GM19438 (cell line): ENCODE measurements around the gene CHCHD6.

Experiments
- ATAC-seq: cut with Tn5 transposase; IDR thresholded peaks from one replicate; pipeline ENCODE4 v1.9.1; 2021; ENCODE audit warnings: low read depth; ENCODE audit not compliant: unreplicated experiment

CHCHD6 gene

DNA sequence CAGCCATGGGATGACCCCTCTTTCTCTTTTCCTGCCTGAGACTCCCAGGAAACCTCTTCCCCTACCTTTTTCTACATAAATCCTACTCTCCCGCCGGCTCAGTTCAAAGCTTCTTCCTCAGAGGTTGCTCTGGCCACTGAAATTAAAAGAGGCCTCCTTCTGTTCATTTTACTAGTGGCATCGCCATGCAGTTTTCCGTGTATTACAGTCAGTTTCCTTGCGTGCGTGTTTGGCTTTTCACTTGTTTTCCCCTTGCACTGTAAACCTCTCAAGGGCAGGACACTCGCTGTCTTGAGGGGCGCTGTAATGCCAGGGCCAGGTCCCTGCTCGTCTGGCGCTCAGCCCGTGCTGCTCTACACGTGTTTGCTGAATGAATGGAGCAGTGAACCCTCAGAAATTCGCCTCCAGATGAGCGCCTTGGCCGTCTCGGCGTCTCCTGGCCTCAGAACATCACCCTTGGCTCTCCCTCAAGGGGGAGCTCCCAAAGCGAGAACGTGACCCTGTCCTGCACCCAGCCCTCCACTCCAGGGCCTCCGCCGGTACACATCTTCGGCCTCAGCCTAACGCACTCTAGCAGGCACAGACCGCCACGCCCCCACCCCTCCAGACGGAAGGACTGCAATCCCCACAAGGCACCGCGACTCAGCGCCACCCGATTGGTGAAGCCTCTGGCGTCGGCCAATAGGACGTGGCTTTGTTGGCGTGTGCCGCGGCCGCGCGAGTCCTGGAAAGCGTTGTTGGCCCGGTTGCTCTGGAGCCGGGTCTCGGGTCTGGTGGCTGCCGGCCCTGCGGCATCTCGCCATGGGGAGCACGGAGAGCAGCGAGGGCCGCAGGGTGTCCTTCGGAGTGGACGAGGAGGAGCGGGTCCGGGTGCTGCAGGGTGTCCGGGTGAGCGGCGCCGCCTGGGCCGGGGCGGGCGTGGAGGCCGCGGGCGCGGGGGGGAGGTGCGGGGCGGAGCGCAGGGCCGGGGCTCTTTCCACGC, at the start of gene CHCHD6:
CHCHD6 (plus strand) TSS at position 729 of the 982 bp plus-strand sequence; CDS start at position 802, 73 bp downstream.
- peak; percentile 95 for ATAC-seq

- ATAC-seq = no peak
Measured at GRCh38 chr3:126654571-126655383, 49.3 kb upstream of the CHCHD6 start, which contains the start of gene TXNRD3. TSS of gene TXNRD3 (minus strand) at chr3:126655124.

GRCh38 chr3:126655887-126656286, 48.2 kb upstream of the CHCHD6 start:
- no peak for ATAC-seq

DNA sequence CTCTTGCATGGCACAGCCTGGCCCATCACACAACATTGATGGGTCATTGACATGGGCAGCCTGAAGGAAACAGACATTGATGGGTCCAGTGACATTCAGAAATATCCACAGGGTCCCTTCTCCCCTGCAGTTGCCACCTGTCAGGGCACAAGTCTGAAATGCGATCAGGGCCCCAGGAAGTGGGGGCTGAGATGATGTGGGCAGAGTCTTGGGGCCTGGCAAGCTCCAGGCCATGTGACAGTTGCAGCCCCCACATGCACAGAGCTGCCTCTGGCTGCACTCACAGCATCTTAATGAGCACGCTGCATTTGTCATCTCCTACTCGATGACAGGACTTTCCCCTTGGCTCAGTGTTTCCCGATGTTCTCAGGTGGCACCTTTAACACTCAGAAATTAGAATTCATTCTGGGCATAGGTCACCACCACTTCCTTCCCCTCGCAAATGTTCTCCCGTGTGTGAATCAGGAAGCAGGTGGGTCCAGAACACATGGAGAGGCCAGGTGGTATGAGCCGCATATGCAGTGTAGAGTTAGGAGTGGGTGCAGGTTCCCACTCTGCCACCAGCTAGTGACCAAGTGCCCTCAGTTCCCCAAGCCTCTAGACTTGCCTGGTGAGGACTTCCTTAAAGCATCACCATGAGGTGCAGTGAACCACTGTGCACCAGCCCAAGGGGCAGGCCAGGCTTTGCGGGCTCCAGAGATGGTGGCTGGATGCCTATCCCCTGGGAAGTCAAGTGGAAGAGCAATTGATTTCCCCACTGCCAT, 47.5 kb upstream of the CHCHD6 start:
- no peak for ATAC-seq

GRCh38 chr3:126657901-126658300, 46.1 kb upstream of the CHCHD6 start:
- ATAC-seq = no peak

DNA sequence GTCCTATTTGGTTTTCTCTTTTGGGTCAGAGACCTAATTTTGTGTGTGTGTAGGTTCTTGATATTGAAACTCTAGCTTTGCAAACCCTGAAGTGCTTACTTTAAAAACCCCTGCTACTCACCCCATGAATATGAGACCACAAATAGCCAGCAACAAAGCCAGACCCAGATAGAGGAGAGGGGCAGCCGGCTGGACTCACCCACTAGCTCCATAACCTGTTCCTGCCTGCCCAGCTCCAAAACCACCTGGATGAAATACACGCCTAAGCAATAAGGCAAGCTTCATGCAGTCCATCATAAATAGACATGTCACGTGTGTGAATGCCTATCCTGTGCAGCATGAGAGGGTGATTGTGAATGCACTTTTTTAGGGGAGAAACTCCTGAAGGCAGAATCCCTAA, 45.5 kb upstream of the CHCHD6 start:
- no peak for ATAC-seq

DNA sequence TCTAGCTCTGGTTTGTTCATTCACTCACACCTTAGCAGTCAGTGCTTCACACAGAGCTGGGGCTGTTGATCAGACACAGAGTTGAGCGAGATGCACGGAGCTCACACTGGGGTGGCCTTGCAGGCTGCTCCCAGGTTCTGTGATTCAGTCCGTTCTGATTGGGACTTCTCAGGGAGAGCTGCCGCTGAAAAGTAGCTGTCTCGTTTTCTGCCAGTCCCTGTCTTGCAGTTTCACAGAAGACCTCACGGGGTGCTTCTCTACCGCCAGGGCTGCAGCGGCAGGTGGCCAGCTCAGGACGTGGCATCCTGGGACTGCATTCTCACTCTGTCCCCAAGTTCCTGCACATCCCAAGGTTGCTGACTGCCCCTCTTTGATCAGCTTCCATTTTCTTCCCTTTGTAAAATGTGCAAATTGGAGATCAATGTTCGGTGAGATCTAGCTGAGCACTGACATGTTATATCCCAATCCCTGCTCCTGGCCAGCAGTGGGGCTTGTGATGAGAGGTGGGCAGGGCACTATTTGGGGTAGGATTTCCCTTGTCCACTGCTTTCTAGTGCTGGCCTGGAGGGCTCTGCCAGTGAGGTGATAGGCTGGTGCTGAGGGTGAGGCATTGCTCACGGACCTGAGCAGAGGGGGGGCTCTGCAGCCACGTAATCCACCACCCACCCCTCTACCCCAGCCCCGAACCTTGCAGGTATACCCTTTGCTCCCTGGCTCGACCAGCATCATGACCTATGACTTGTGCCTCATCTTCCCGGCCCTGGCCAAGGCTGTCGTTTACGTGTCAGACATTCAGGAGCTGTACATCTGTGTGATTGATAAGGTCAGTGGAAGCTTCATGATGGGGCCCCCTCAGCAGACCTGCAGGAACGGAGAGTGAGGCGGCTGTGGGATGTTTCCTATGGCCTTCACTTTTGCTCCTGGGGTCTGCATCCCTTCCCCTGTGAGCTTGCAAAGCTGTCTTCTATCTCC, 43.8 kb upstream of the CHCHD6 start:
- no peak for ATAC-seq

DNA sequence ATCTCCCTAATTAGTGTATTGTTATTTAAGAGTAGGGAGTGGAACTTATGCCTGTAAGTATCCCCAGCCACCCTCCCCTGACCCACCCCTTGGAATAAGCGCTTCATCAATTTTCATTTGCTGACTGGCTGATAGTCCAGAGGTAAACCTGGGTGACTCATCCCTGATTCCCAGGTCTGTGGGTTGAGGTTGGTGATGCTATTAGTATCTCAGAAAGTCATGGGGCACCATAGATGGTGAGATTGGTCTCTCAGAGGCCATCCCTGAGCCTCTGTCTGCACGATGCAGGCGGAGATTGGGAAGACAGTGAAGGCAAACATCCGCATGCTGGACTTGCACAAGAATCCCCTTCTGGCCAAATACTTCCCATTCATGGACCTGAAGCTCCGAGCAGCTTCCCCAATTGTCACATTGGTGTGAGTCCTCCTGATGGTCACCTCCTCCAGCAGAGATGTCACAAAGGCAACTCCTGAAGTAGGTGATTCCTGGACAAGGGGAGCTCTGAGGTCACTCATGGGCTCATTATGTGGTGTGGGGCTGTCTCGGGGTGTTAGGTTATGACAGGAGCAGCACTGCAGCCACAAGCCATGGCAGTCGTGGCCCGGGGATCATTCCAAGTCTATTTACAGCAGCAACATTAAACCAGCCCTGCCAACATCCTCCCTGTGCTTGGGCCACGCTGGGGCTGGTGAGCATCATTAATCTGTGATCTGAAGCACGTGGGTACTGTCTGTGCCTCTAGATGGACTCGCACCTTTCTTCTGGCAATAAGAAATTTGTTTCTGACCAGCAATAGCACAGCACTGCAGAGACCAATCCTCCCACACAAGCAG, 42.3 kb upstream of the CHCHD6 start:
- no peak for ATAC-seq

- ATAC-seq = no peak
Measured at GRCh38 chr3:126663257-126663656, 40.8 kb upstream of the CHCHD6 start.

- ATAC-seq = no peak
Measured at GRCh38 chr3:126663750-126664149, 40.3 kb upstream of the CHCHD6 start.

DNA sequence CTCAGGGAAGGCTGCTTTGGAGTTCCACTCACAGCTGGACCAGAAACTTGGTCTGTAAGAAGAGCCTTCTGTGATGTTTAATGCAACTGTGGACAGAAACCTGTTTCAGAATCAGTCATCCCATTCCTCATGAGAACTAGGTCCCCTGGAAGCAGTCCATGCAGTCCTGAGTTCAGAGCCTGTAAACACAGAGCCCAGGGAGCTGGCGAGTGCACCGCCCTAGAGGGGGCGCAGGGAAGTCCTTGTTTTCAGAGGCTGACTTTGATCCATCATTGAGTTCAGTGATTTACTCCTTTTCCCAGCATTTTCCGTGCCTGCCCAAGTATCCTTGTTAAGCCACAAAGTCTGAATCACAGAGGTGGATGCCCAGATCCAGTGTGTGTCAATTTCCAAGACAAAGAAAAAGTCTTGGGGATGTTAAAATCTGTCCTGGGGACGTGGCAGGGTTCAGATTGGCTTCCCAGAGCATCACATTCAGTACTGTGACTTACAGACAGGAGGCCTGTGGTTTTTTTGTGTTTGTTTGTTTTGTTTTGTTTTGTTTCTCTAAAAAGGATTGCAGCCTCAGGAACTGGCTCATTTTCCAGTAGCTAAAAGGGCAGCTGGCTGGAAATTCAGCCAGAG, 39.3 kb upstream of the CHCHD6 start:
- no peak for ATAC-seq

DNA sequence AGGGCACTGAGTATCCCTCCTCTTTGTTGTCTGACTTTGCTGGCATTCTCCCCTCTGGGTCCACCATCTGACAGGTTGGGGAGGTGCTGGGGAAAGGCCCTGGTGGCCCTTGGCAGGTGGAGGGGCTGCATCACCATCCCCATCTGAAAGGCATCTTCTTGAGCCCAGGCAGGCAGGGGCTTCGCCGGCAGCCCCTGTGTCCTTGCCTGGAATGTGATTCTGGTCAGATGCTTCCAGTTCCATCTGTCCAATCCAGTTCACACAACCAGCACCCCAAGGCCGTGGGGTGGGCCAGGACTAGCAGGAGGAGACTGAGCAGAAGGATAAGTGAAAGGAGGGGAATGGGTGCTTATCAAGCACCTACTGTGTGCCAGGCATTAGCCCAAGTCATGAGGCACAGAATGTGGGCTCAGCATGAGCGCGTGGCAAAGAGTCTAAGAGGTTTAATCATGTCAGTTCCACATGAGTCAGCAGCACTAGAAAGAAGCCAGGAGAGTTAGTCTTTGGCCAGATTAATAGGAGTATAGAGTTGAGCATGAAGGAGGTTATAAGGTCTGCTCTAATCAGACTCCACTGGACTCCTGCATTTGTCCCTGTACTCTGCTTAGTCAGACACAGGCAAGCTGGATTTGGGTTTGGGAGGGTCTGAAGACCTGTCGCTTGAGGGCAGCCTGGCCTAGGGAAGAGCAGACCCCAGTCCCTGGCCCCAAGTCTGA, 38.7 kb upstream of the CHCHD6 start:
- ATAC-seq = no peak

DNA sequence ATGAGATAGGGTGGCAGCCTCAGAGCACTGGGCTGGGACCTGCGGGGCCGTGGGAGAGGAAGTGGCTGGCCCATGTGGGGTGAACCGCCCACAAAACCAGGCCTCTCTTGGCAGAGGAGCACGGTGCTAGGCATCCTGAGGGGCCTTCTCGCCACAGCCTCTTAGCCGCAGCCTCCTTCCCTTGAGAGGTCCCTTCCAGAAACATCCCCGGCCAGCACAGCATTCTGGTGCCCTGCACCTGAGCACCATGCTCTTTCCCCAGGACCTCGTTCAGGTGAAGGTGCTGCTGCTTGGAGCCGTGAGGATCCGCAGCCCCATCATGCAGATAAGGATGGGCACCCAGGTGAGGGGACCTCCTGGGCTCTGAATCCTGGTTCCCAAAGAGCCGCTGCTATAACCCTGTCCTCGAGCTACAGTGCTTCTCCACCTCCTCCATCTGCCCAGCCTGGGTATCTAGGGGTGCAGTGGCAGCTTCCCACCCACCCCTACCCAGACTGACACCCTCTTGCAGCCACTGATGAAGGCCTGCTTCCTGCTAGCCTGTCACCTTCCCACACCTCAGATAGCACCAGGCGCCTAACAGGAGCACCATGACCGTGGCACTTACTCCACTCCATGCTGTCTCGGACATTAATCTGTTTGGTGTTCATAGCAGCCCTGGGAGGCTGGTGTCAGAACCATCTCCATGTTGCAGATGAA, 37.9 kb upstream of the CHCHD6 start:
- ATAC-seq = no peak

DNA sequence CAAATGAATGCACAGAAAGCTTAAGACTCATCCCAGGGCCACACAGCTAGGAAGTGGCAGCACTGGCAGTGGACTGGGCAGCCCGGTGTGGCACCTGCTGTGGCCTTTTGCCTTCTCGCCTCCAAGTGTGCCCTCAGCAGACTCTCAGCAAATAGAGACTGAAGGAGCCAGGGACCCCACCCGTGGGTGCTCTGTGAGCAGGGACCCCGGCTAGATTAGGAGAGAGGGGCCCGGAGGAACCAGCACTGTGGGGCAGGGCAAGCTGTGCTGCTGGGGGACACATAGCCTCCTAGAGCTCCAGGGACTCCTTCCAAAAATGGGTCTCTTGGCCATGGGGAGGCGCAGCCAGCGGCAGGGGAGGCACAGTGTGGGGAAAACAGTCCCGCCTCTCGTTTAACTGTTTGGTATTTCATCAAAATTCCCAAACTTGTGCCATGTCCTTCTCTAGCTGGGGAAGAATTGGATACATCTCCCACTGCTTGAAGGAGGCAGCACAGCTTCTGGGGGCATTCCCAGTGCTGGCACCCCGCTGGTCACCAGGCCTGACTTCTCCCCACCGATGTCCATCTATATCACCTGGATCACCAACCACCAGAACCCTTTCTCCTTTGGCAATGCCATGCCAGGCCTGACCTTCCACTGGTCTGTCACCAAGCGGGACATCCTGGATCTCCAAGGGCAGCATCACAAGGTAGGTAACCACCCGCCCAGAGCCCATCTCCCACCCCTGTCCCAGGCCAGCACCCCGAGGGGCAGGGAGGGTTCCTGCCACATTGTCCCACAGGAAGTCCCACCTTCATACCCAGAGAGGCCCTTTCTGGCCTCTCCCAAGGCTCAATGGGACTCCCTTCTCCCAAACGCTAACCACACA, 37.1 kb upstream of the CHCHD6 start:
- no peak for ATAC-seq

DNA sequence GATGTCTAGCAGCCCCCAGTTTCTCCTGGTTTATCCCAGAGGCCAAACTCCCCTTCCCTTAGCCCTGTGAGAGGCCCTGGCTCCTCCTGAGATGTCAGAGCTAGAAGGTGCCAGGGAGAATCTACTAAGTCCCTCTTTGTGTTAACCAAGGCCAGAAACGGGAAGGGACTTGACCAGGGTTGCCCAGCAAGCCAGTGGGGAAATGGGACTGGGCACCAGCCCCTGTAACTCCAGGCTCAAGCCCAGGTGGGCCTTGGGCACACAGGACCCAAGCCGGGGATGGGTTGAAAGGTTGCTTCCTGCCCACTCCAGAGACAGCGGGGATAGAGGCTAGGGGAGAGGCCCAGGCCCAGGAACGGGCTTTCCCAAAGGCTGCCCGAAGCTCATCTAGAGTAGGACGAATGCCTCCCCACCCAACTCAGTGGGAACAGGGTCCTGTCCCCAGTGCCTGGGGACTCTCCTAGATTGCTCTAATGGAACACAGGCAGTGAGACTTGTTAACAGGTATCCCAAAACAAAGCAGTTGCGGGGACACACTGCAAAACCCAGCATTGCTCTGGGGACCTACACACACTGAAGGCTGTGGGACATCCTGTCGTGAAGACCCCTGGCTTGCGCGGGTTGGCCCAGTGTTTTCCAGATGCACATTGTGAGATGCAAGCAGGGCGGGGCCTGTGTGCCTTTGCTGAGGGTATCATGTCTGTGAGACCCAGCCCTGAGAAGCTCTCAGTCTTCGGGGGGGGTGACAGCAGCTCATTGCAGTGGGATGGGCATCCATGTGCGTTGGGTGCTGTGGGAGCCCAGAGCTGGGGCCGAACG, 36.2 kb upstream of the CHCHD6 start:
- ATAC-seq = no peak
